GM18511 (cell line): ENCODE data around the gene TRIM71.
"Not testable (repeated sequence)": the region's sequence is repeated elsewhere in the genome, so short reads cannot be mapped to it uniquely, and the experiment has no call there.

Experiments used
- ATAC-seq: cut with Tn5 transposase; IDR thresholded peaks from one replicate; pipeline ENCODE4 v1.9.1; 2021; ENCODE audit warnings: mild to moderate bottlenecking, moderate library complexity; ENCODE audit not compliant: unreplicated experiment

The TRIM71 gene

DNA sequence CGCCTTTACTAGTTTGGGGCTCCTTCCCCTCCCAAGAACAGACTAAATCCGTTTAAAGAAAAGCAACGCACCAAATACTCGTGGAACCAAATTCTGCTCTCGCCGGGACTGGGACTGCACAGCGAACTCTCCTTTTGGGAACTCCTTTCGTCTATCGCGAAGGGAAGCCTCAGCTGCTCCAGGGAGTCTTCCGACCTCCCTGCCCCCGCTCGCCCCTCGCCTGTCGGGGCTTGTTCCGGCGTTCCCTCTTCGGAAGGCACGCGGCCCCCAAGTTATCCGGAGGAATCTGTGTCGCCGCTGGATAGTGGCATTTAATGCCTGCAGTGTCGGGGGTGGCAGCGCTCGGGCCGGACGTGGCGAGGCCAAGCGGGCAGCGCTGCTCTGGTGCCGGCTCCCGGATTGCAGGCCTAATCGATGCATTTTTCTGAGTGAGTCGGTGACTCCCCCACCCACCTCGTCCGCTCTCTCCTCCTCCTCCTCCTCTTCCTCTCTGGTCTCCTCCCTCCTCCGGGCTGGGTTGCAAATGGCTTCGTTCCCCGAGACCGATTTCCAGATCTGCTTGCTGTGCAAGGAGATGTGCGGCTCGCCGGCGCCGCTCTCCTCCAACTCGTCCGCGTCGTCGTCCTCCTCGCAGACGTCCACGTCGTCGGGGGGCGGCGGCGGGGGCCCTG is at the start of gene TRIM71:
Gene TRIM71, plus strand, starts transcription at position 440 of the 671 bp plus-strand sequence. Its CDS starts 84 bp downstream, at position 524.
- no peak for ATAC-seq

DNA sequence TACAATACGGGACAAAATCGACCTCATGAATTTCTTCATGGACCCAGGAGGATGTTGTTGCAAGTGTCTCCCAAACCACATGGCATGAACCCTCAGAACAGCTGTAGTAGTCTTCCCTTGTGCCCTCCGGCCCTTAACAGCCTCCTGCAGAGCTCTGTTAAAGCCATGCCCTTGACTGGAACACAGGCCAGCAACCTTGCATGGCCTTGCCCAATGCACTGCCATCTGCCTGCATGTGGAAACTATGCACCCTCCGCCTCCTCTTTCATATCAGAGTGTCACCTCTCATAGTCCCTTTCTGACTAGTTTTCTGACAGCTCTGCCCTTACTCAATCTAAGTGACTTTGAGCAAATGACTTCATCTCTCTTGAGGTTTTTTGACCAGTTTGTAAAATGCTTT is 39.4 kb upstream of the TRIM71 start:
- no peak for ATAC-seq

- ATAC-seq, result no peak
These were observed 37.6 kb upstream of the TRIM71 start for GRCh38 chr3:32780071-32780734.

- ATAC-seq, result peak; percentile 53
These were observed 37.0 kb upstream of the TRIM71 start for GRCh38 chr3:32780735-32781210.

DNA sequence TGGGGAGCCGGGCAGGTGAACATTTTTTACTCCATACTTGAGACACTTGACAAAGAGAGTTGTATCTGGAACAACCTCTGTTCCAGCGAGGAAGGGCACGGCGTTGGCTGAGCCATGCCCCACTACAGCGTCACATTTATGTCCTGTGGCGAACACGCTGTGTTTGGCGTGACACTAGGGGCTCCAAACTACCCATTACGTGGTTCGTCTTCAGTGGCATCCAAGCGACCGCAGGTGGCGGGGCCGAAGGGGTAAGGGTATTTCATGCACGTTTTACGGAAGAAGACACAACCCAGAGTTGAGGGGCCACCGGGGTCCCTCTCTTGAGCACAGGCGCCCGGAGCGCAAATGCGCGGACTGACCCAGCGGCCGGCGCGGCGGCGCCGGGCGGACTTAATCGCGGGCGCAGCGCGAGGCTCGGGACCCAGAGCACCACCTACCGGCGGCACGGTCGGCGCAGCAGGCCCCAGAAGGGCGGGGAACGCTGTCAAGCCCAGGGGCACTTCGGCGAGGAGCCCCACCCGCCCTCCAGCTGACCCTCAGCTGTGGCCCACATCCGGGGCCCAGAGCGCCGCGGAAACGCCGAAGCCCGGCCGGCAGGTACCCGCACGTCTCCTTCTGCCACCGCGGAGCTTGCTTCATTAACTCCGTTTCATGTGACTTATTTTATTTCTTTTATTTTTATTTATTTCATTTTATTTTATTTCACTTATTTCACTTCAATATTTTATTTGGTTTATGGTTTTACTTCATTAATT is 36.4 kb upstream of the TRIM71 start:
- ATAC-seq, result peak; percentile 95

DNA sequence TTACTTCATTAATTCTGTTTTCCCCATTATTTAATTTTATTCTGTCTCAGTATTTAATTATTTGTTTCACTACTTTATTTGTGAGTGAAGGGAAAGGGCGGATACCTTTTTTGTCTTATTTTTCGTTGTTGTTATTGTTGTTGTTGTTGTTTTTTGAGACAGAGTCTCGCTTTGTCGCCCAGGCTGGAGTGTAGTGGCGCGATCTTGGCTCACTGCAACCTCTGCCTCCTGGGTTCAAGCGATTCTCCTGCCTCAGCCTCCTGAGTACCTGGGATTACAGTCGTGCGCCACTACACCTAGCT is 35.9 kb upstream of the TRIM71 start:
- not testable (repeated sequence) for ATAC-seq

- no peak for ATAC-seq
These were observed 35.4 kb upstream of the TRIM71 start for GRCh38 chr3:32782407-32782806.

GRCh38 chr3:32791833-32792232 is 26.0 kb upstream of the TRIM71 start:
- ATAC-seq, result no peak

DNA sequence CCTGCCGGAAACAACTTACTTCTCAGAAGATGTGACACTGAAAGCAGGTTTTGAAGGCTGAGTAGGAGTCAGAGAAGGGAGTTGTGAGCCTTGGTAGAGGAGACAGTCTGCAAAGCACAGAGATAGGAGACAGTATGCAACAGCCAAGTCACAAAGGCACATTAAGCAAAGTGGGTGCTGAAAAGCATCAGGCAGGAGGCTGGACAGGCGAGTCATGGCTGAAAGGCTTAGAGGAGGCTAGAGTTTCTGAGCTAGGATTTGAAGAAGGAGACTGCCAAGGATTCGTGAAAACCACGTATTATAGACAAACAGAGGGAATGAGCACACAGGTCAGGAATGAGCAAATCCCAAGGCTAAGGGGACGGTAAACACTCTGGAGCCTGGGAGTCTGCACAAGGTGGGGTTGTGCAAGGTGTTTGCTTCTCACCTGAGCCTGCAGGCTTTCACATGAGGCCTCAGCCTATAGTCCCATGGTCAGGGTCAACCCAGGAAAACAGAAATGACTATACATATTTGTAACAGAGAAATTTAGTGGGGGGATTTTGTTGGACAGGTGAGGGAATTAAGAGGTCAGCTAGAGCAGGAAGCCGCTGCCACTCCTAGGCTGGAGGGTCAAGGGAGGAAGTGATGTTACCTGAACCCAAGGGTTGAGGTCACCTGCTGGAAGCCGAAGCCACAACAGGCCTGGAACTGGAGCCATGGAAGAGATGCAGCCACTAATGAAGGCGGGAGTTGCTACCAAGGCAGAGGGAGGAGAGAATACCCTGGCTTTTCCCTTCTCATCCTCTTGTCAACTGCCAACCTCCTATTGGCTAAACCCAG is 23.1 kb upstream of the TRIM71 start:
- ATAC-seq, result no peak

- ATAC-seq, result not testable (repeated sequence)
These were observed 21.3 kb upstream of the TRIM71 start for GRCh38 chr3:32796384-32796950.

DNA sequence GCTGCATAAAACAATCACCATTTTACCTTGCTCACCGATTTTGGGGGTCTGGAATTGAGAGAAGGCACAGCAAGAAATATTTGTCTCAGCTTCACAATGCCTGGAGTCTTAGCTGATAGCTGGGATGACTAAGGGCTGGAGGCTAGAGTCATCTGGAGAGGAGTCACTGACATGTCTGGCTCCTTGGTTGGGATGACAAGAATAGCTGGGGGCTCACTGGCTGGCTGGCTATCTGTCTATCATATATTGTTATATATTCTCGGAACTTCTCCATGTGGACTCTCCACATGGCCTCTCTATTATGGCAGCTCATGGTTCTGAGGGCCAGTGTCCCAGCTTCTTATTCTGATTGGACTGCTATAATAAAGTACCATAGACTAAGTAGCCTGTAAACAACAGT is 20.0 kb upstream of the TRIM71 start:
- ATAC-seq, result no peak

GRCh38 chr3:32801440-32801839 is 16.4 kb upstream of the TRIM71 start:
- not testable (repeated sequence) for ATAC-seq

- ATAC-seq, result peak; percentile 76
These were observed 4.6 kb upstream of the TRIM71 start for GRCh38 chr3:32813180-32813579.

DNA sequence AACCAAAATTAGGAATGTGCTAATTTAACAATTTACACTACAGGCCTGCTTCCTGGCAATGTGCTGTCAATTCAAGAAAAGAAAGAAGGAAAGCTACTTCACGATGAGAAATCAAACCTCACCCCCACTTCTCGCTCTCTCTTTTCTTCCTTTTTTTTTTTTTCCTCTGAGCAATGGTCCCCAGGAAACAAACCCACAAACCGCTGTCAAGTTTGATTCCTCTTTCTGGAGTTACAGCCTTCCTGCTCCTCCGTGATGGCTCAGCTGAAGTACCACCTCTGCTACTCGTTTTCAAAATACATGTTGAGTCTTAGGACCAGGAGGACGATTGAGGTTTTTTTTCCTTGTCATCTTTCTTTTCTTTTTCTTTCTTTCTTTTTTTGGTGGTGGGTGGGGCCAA is 3.4 kb upstream of the TRIM71 start:
- ATAC-seq, result no peak

DNA sequence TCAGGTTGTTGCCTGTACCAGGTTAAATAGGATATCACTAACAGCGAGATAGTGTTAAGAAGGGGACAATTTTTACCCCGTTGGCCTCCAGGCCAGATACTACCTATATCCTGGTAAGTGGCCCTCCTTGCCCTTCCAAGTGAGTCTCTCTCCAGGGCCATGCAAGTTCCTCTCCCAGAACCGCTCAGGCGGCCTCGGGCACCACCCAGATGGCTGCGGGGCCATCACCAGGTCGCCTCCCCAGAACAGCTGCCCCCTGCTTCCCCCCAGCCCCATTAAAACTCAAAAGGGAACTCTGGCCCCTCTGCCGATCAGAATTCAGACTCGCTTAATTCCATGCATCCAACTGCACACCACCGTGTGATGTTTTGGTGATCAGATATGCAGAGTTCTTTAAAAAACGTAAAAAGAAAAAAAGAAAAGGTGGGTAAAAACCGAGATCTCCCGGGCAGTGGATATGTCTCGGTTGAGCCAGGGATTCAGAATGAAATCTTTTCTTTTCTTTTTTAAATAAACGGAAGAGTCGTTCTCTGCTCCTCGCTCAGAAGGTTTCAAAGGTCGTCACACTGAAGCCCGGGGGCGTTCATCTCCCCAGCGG is 1.9 kb upstream of the TRIM71 start:
- no peak for ATAC-seq

DNA sequence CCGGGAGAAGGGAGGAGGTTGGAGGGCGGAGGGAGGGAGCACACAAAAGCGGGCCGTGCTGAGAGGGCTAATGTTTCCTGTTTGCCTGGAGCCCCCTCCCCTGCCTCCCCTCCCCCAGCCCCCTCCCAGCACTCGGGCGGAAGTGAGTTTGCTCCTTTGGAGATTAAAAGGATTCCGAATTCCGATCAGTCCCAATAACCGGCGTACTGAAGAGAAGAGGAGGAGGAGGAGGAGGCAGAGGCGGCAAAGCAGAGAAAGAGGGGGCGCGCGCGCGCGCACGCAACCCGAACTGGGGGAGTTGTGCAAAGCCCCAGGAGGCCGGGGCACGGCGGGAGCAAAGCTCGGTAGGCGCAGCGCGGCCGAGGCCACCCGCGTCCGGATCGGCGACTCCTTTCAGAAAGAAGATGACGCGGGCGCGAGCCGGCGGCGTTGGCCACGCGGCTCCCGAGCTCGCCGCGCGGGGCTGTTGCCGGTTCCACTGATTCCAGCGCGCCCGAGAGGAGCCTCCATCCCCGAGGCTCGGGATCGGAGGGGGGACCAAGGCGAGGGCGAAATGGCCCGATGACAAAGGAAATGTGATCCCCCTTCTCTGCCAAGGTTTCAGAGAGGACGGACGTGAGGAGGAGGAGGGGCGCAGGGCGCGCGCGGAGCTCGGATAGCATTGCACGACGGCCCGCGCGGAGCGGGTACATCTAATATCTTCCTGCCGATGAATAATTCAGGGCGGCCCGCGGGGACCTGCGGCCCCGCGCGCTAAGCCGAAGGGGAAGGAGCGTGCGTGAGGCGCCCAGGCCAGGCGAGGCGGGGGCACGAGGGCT is 1.1 kb upstream of the TRIM71 start:
- ATAC-seq, result no peak

GRCh38 chr3:32817257-32817557 is 590 bp upstream of the TRIM71 start:
- ATAC-seq, result no peak

GRCh38 chr3:32818229-32818969 is 602 bp downstream of the TRIM71 start:
- ATAC-seq, result no peak

- ATAC-seq, result no peak
These were observed 1.2 kb downstream of the TRIM71 start for GRCh38 chr3:32818970-32819511.
